IgD-negative memory B cell (primary cell): Measurements from ENCODE around the gene PLEKHA7. TPM values are rescaled to one million over a fixed set of nuclear protein-coding genes. Genes with fewer than 3 reads are reported as not detected.
"Not testable (repeated sequence)": the region's sequence is repeated elsewhere in the genome, so short reads cannot be mapped to it uniquely, and the experiment has no call there.

Experiments
- H3K27ac Mint-ChIP-seq, 3 donors: one replicate each; pipeline ENCODE4 v1.8.0; 2020 to 2022; ENCODE audit warnings: mild to moderate bottlenecking in 3 of 3, mixed read lengths in 3 of 3, moderate library complexity in 1 of 3
- H3K27me3 Mint-ChIP-seq: one replicate; pipeline ENCODE4 v1.8.0; 2021; ENCODE audit warnings: mixed read lengths
- H3K36me3 Mint-ChIP-seq: one replicate; pipeline ENCODE4 v1.8.0; 2020; ENCODE audit warnings: mild to moderate bottlenecking, mixed read lengths
- H3K4me1 Mint-ChIP-seq, 3 donors: one replicate each; pipeline ENCODE4 v1.8.0; 2020 to 2022; ENCODE audit warnings: mixed read lengths in 3 of 3, mild to moderate bottlenecking in 1 of 3
- H3K4me3 Mint-ChIP-seq, 4 donors: one replicate each; pipeline ENCODE4 v1.8.0; 2020 to 2022; ENCODE audit warnings: mild to moderate bottlenecking in 4 of 4, mixed read lengths in 4 of 4, moderate library complexity in 3 of 4
- H3K9me3 Mint-ChIP-seq, 3 donors: one replicate each; pipeline ENCODE4 v1.8.0; 2020 to 2021; ENCODE audit warnings: mixed read lengths in 3 of 3, mild to moderate bottlenecking in 1 of 3
- polyA plus RNA-seq: library from polyadenylated mRNA; unstranded; fragments of 300-500 nt; fragmentation: Illumina TruSeq; gene quantifications from one replicate; pipeline ENCODE4 v1.2.3, GENCODE V29; 2021

PLEKHA7 gene
- polyA plus RNA-seq, 1 donor from 2014 or later, result 0.15 TPM

- peak overlapping the region in 1 of 3 donors; percentile 36 for H3K27ac Mint-ChIP-seq
Observed at GRCh38 chr11:16975906-16976305, 38.3 kb downstream of the PLEKHA7 start.

GRCh38 chr11:16973338-16973964, 40.8 kb downstream of the PLEKHA7 start:
- H3K4me3 Mint-ChIP-seq, result no peak overlapping the region
- H3K9me3 Mint-ChIP-seq, result no peaks in the 10 kb centered on the region
- no peaks in the 10 kb centered on the region for H3K27me3 Mint-ChIP-seq
- H3K4me1 Mint-ChIP-seq, result no peaks in the 10 kb centered on the region
- no peak overlapping the region for H3K27ac Mint-ChIP-seq
- peaks cover 2% of the 10 kb centered on the region for H3K36me3 Mint-ChIP-seq

More at GRCh38 chr11:16975906-16976305, 38.3 kb downstream of the PLEKHA7 start:
- Mint-ChIP-seq H3K27me3 (no peaks in the 10 kb centered on the region), H3K4me3 (no peak overlapping the region), H3K9me3 (no peaks in the 10 kb centered on the region), H3K36me3 (peaks cover 2% of the 10 kb centered on the region), H3K4me1 (no peaks in the 10 kb centered on the region)

GRCh38 chr11:16969010-16969999, 44.9 kb downstream of the PLEKHA7 start:
- no peaks in the 10 kb centered on the region for H3K9me3 Mint-ChIP-seq
- no peak overlapping the region for H3K4me3 Mint-ChIP-seq
- no peaks in the 10 kb centered on the region for H3K4me1 Mint-ChIP-seq
- no peaks in the 10 kb centered on the region for H3K27me3 Mint-ChIP-seq
- H3K36me3 Mint-ChIP-seq, result peaks cover 2% of the 10 kb centered on the region
- H3K27ac Mint-ChIP-seq, result peak overlapping the region in 1 of 3 donors; percentile 41

GRCh38 chr11:16968196-16968595, 46.0 kb downstream of the PLEKHA7 start:
- Mint-ChIP-seq H3K27ac (no peak overlapping the region), H3K36me3 (peaks cover 2% of the 10 kb centered on the region), H3K27me3 (no peaks in the 10 kb centered on the region), H3K4me1 (peaks cover 0 to 4% (median 0%) of the 10 kb centered on the region in 3 donors), H3K9me3 (peaks cover 0 to 5% (median 2%) of the 10 kb centered on the region in 3 donors), H3K4me3 (no peak overlapping the region)

GRCh38 chr11:16966930-16967671, 47.1 kb downstream of the PLEKHA7 start:
- H3K27ac Mint-ChIP-seq, result no peak overlapping the region
- H3K27me3 Mint-ChIP-seq, result no peaks in the 10 kb centered on the region
- peaks cover 0 to 4% (median 0%) of the 10 kb centered on the region in 3 donors for H3K4me1 Mint-ChIP-seq
- no peak overlapping the region for H3K4me3 Mint-ChIP-seq
- peaks cover 0 to 5% (median 2%) of the 10 kb centered on the region in 3 donors for H3K9me3 Mint-ChIP-seq
- H3K36me3 Mint-ChIP-seq, result no peaks in the 10 kb centered on the region

- H3K9me3 Mint-ChIP-seq, result peaks cover 0 to 5% (median 2%) of the 10 kb centered on the region in 3 donors
- H3K4me3 Mint-ChIP-seq, result no peak overlapping the region
- H3K4me1 Mint-ChIP-seq, result peaks cover 0 to 4% (median 0%) of the 10 kb centered on the region in 3 donors
- H3K36me3 Mint-ChIP-seq, result no peaks in the 10 kb centered on the region
- no peak overlapping the region for H3K27ac Mint-ChIP-seq
- H3K27me3 Mint-ChIP-seq, result no peaks in the 10 kb centered on the region
Observed at GRCh38 chr11:16964501-16964900, 49.7 kb downstream of the PLEKHA7 start.

- H3K27ac Mint-ChIP-seq, result no peak overlapping the region
- H3K4me3 Mint-ChIP-seq, result no peak overlapping the region
- H3K36me3 Mint-ChIP-seq, result no peaks in the 10 kb centered on the region
- H3K9me3 Mint-ChIP-seq, result peaks cover 0 to 5% (median 2%) of the 10 kb centered on the region in 3 donors
- peaks cover 0 to 11% (median 0%) of the 10 kb centered on the region in 3 donors for H3K4me1 Mint-ChIP-seq
- no peaks in the 10 kb centered on the region for H3K27me3 Mint-ChIP-seq
Observed at GRCh38 chr11:16963316-16963876, 50.8 kb downstream of the PLEKHA7 start.

- not testable (repeated sequence) for H3K36me3 Mint-ChIP-seq, H3K9me3 Mint-ChIP-seq, H3K27ac Mint-ChIP-seq, H3K4me3 Mint-ChIP-seq, H3K27me3 Mint-ChIP-seq
- peaks cover 0 to 11% (median 0%) of the 10 kb centered on the region in 3 donors for H3K4me1 Mint-ChIP-seq
Observed at GRCh38 chr11:16962589-16962988, 51.6 kb downstream of the PLEKHA7 start.

- no peaks in the 10 kb centered on the region for H3K36me3 Mint-ChIP-seq
- H3K27ac Mint-ChIP-seq, result no peak overlapping the region
- H3K27me3 Mint-ChIP-seq, result no peaks in the 10 kb centered on the region
- peaks cover 0 to 5% (median 2%) of the 10 kb centered on the region in 3 donors for H3K9me3 Mint-ChIP-seq
- peaks cover 0 to 13% (median 0%) of the 10 kb centered on the region in 3 donors for H3K4me1 Mint-ChIP-seq
- H3K4me3 Mint-ChIP-seq, result no peak overlapping the region
Observed at GRCh38 chr11:16962146-16962545, 52.1 kb downstream of the PLEKHA7 start.

GRCh38 chr11:16960250-16960649, 54.0 kb downstream of the PLEKHA7 start:
- peaks cover 0 to 13% (median 0%) of the 10 kb centered on the region in 3 donors for H3K4me1 Mint-ChIP-seq
- H3K4me3 Mint-ChIP-seq, result peak overlapping the region in 1 of 4 donors; percentile 25
- no peaks in the 10 kb centered on the region for H3K27me3 Mint-ChIP-seq
- no peak overlapping the region for H3K27ac Mint-ChIP-seq
- H3K9me3 Mint-ChIP-seq, result peaks cover 0 to 5% (median 2%) of the 10 kb centered on the region in 3 donors
- peaks cover under 1% of the 10 kb centered on the region for H3K36me3 Mint-ChIP-seq

- H3K4me1 Mint-ChIP-seq, result peaks cover 0 to 13% (median 0%) of the 10 kb centered on the region in 3 donors
- peaks cover 2% of the 10 kb centered on the region for H3K36me3 Mint-ChIP-seq
- H3K27me3 Mint-ChIP-seq, result no peaks in the 10 kb centered on the region
- peaks cover 0 to 5% (median 2%) of the 10 kb centered on the region in 3 donors for H3K9me3 Mint-ChIP-seq
- peak overlapping the region in 1 of 3 donors; percentile 18 for H3K27ac Mint-ChIP-seq
- H3K4me3 Mint-ChIP-seq, result no peak overlapping the region
Observed at GRCh38 chr11:16959602-16960001, 54.6 kb downstream of the PLEKHA7 start.

GRCh38 chr11:16958833-16959232, 55.4 kb downstream of the PLEKHA7 start:
- Mint-ChIP-seq H3K36me3 (peaks cover 2% of the 10 kb centered on the region), H3K27me3 (no peaks in the 10 kb centered on the region), H3K9me3 (peaks cover 0 to 1% (median under 1%) of the 10 kb centered on the region in 3 donors), H3K27ac (no peak overlapping the region), H3K4me3 (peak overlapping the region in 1 of 4 donors; percentile 35), H3K4me1 (peaks cover 0 to 11% (median 0%) of the 10 kb centered on the region in 3 donors)

GRCh38 chr11:16956538-16957153, 57.6 kb downstream of the PLEKHA7 start:
- Mint-ChIP-seq H3K9me3 (no peaks in the 10 kb centered on the region), H3K4me3 (no peak overlapping the region), H3K4me1 (peaks cover 0 to 8% (median 3%) of the 10 kb centered on the region in 3 donors), H3K36me3 (peaks cover 2% of the 10 kb centered on the region), H3K27ac (no peak overlapping the region), H3K27me3 (no peaks in the 10 kb centered on the region)

GRCh38 chr11:16953663-16954062, 60.6 kb downstream of the PLEKHA7 start:
- H3K4me1 Mint-ChIP-seq, result peaks cover 0 to 4% (median 3%) of the 10 kb centered on the region in 3 donors
- H3K27ac Mint-ChIP-seq, result no peak overlapping the region
- H3K36me3 Mint-ChIP-seq, result peaks cover 2% of the 10 kb centered on the region
- H3K4me3 Mint-ChIP-seq, result no peak overlapping the region
- no peaks in the 10 kb centered on the region for H3K27me3 Mint-ChIP-seq
- H3K9me3 Mint-ChIP-seq, result no peaks in the 10 kb centered on the region
